Prostate gland (tissue), 2 donors: Measurements from ENCODE around the gene GPR139.

Experiments used
- CTCF ChIP-seq, 4 experiments: fragments of 200-600 bp in 2 of 4; fragments of 450-650 bp in 2 of 4; sonication (generic) in 2 of 4; IDR thresholded peaks; 1 replicate in 3 of 4; 2 replicates in 1 of 4; pipeline ENCODE4 v1.5.1; 2016 to 2019; ENCODE audit warnings: antibody characterized with exemption in 4 of 4, mild to moderate bottlenecking in 2 of 4, moderate library complexity in 2 of 4
- POLR2A ChIP-seq: fragments of 450-650 bp; IDR thresholded peaks from one replicate; pipeline ENCODE4 v1.6.1; 2016; ENCODE audit warnings: antibody characterized with exemption, mild to moderate bottlenecking

- no peak for TF ChIP-seq CTCF (IDR thresholded peaks at IDR 0.05)
- no peak for TF ChIP-seq POLR2A
These were observed 89.6 kb downstream of the GPR139 start for GRCh38 chr16:19984135-19984534.
